KMS-11 (cell line): Measurements from ENCODE around the gene HIC2.
"Not testable (repeated sequence)": the region's sequence is repeated elsewhere in the genome, so short reads cannot be mapped to it uniquely, and the experiment has no call there.

Experiments used
- H2AFZ ChIP-seq: fragments of 200-600 bp; sonication (generic); 2 replicates; pipeline ENCODE4 v1.6.1; 2016; ENCODE audit warnings: antibody characterized with exemption, mixed run types, low read depth
- H3K27ac ChIP-seq: fragments of 200-600 bp; sonication (generic); 2 replicates; pipeline ENCODE4 v1.6.1; 2016; ENCODE audit warnings: mild to moderate bottlenecking, mixed run types
- H3K27me3 ChIP-seq: fragments of 200-600 bp; sonication (generic); 2 replicates; pipeline ENCODE4 v1.6.1; 2017; ENCODE audit warnings: mild to moderate bottlenecking, low read depth, mixed run types, moderate library complexity; ENCODE audit not compliant: insufficient read depth
- H3K36me3 ChIP-seq: fragments of 200-600 bp; sonication (generic); 2 replicates; pipeline ENCODE4 v1.6.1; 2017; ENCODE audit warnings: mild to moderate bottlenecking, mixed run types; ENCODE audit not compliant: insufficient read depth
- H3K4me1 ChIP-seq: fragments of 200-600 bp; sonication (generic); 2 replicates; pipeline ENCODE4 v1.6.1; 2016; ENCODE audit warnings: mild to moderate bottlenecking, low read depth, mixed run types; ENCODE audit not compliant: poor library complexity, severe bottlenecking
- H3K4me2 ChIP-seq: fragments of 200-600 bp; sonication (generic); 2 replicates; pipeline ENCODE4 v1.7.0; 2016; ENCODE audit warnings: mild to moderate bottlenecking, mixed run types
- H3K4me3 ChIP-seq: fragments of 200-600 bp; sonication (generic); IDR thresholded peaks from 2 replicates; pipeline ENCODE4 v1.6.1; 2017; ENCODE audit warnings: low read depth, low read length, mixed read lengths; ENCODE audit not compliant: insufficient read depth
- H3K79me2 ChIP-seq: fragments of 200-600 bp; sonication (generic); 2 replicates; pipeline ENCODE4 v1.6.1; 2016; ENCODE audit warnings: low read depth, mixed run types; ENCODE audit not compliant: insufficient read depth
- H3K9ac ChIP-seq: fragments of 200-600 bp; sonication (generic); 2 replicates; pipeline ENCODE4 v1.6.1; 2016; ENCODE audit warnings: mild to moderate bottlenecking, mixed run types
- H4K20me1 ChIP-seq: fragments of 200-600 bp; sonication (generic); 2 replicates; pipeline ENCODE4 v1.6.1; 2016; ENCODE audit warnings: mild to moderate bottlenecking, mixed run types; ENCODE audit not compliant: insufficient read depth

The HIC2 gene

GRCh38 chr22:21401197-21401969 lies 15.8 kb upstream of the HIC2 start:
- H3K27me3 ChIP-seq, H3K4me3 ChIP-seq, H2AFZ ChIP-seq, H3K27ac ChIP-seq, H4K20me1 ChIP-seq, H3K4me2 ChIP-seq, H3K4me1 ChIP-seq, H3K79me2 ChIP-seq, H3K36me3 ChIP-seq, H3K9ac ChIP-seq: not testable (repeated sequence)

GRCh38 chr22:21402763-21403314 lies 14.3 kb upstream of the HIC2 start:
- H3K9ac ChIP-seq, H3K36me3 ChIP-seq, H3K4me2 ChIP-seq, H3K4me3 ChIP-seq, H3K4me1 ChIP-seq, H2AFZ ChIP-seq, H3K27me3 ChIP-seq, H4K20me1 ChIP-seq, H3K27ac ChIP-seq, H3K79me2 ChIP-seq: not testable (repeated sequence)

GRCh38 chr22:21407139-21407538 lies 10.0 kb upstream of the HIC2 start:
- not testable (repeated sequence) for H3K36me3 ChIP-seq, H2AFZ ChIP-seq, H4K20me1 ChIP-seq, H3K27me3 ChIP-seq, H3K4me3 ChIP-seq, H3K4me2 ChIP-seq, H3K4me1 ChIP-seq, H3K27ac ChIP-seq, H3K9ac ChIP-seq, H3K79me2 ChIP-seq

GRCh38 chr22:21407792-21408191 lies 9.4 kb upstream of the HIC2 start:
- not testable (repeated sequence) for H3K4me3 ChIP-seq

GRCh38 chr22:21416375-21416774 lies 796 bp upstream of the HIC2 start:
- H3K9ac ChIP-seq, H3K27ac ChIP-seq, H4K20me1 ChIP-seq, H3K4me1 ChIP-seq, H3K36me3 ChIP-seq, H3K79me2 ChIP-seq, H3K4me3 ChIP-seq, H3K27me3 ChIP-seq, H3K4me2 ChIP-seq, H2AFZ ChIP-seq: not testable (repeated sequence)

More at GRCh38 chr22:21407792-21408191, 9.4 kb upstream of the HIC2 start:
- not testable (repeated sequence) for H3K27me3 ChIP-seq, H3K9ac ChIP-seq, H3K36me3 ChIP-seq, H3K79me2 ChIP-seq, H3K4me1 ChIP-seq, H4K20me1 ChIP-seq, H3K27ac ChIP-seq, H2AFZ ChIP-seq, H3K4me2 ChIP-seq

DNA sequence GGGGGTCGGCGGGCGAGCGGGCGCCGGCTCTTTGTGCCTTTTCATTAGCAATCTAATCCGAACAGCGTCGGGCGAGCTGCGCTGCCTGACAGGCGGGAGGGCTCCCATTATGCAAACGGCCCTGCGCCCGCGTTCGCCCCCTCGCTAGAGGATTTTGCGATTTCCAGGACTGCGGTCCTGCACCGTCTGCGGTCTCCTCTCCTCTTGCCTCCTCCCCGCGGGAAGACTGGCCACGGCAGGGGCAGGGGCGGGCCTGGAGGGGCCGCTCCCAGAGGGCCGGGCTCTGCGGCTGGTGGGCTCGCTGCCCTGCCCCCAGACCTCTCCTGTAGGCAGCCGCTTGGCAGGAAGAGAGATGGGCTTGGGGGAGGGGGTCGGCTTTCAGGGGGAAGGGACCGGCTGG lies 682 bp downstream of the HIC2 start:
- H3K4me2 ChIP-seq, H4K20me1 ChIP-seq, H2AFZ ChIP-seq, H3K4me3 ChIP-seq, H3K36me3 ChIP-seq, H3K27ac ChIP-seq, H3K79me2 ChIP-seq, H3K9ac ChIP-seq, H3K4me1 ChIP-seq, H3K27me3 ChIP-seq: not testable (repeated sequence)

DNA sequence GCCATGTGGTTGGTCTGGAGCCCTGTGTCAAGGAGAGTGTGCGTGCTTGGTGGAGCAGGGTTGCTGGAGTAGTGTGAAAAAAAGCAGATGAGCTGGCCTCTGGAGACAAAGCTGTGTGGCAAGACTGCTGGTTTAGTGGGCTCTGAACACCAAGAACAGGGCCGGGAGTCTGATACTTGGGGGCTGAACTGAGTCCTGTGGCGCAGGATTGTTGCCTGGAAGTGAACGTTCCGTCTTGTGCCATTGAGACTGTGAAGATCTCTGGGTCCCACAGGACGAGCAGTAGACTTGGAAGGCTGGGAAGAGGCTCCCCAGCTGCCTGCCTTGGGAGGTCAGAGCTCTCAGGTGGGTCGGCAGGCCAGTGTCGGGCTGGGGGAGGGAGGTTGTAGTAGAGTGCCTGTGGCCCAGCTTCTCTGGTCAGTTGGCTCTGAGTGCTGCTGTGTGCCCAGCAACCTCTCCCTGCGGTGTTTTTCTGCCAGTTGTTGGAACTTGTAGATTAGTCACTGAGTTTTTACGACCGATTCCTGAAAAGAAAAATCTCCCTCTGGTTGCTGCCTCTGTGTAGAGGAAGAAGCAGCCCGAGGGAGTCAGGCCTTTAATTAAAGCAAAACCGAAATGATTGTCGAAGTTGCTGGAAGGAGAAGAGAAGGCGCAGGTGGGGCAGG lies 1.9 kb downstream of the HIC2 start:
- not testable (repeated sequence) for H3K79me2 ChIP-seq, H3K9ac ChIP-seq, H3K4me1 ChIP-seq, H3K27ac ChIP-seq, H3K4me3 ChIP-seq, H4K20me1 ChIP-seq, H2AFZ ChIP-seq, H3K4me2 ChIP-seq, H3K27me3 ChIP-seq, H3K36me3 ChIP-seq

GRCh38 chr22:21420180-21420763 lies 3.1 kb downstream of the HIC2 start:
- H3K4me3 ChIP-seq, H4K20me1 ChIP-seq, H3K4me2 ChIP-seq, H3K27ac ChIP-seq, H3K9ac ChIP-seq, H2AFZ ChIP-seq, H3K4me1 ChIP-seq, H3K79me2 ChIP-seq, H3K36me3 ChIP-seq, H3K27me3 ChIP-seq: not testable (repeated sequence)

DNA sequence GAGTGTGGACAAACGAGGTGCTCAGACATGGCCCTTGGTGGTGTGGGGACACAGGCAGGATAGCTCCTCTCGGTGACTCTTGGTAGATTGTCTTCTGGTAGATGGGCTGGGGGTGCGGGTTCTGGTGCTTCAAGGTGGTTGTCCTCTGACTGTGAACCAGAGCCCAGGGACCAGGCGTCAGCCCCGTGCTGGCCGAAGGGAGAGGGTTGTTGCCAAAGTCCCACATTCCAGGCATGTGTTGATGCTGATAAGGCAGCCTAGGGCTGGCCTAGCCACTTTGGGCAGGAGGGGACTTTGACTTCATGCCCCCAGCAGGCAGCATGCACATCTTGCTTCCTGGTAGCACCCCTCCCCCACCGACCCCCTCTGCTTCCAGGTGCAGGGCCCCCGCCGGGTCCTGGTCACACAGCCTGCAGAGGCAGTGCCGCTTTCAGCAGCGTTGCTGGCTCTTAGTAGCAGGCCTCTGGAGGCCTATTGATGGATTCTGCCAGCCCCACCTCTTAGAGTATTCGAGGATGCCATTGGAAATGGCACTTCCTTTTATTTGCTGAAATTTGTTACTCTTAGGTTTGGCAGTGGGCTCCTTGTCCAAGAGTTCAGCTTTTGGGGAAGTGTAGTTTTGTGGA lies 7.0 kb downstream of the HIC2 start:
- not testable (repeated sequence) for H3K27me3 ChIP-seq, H4K20me1 ChIP-seq, H2AFZ ChIP-seq, H3K4me2 ChIP-seq, H3K27ac ChIP-seq, H3K9ac ChIP-seq, H3K4me1 ChIP-seq, H3K36me3 ChIP-seq, H3K4me3 ChIP-seq, H3K79me2 ChIP-seq
